Measurements from ENCODE around the gene GLT1D1.
"Not testable (repeated sequence)": the region's sequence is repeated elsewhere in the genome, so short reads cannot be mapped to it uniquely, and the experiment has no call there.

The GLT1D1 gene

GRCh38 chr12:128820723-128821432 lies 32.4 kb upstream of the GLT1D1 start:
- peak; percentile 22 for DNase-seq

- DNase-seq: peak; percentile 83
Observed at GRCh38 chr12:128823216-128823915, 29.9 kb upstream of the GLT1D1 start.

- DNase-seq: peak; percentile 99
Observed at GRCh38 chr12:128823916-128824839, 29.1 kb upstream of the GLT1D1 start, which contains the start of gene SLC15A4. Gene SLC15A4, minus strand, starts transcription at chr12:128823958. Its CDS starts 15 bp downstream, at chr12:128823943.

GRCh38 chr12:128825835-128826234 lies 27.4 kb upstream of the GLT1D1 start:
- DNase-seq: peak; percentile 49

GRCh38 chr12:128827724-128828123 lies 25.6 kb upstream of the GLT1D1 start:
- no peak for DNase-seq

- peak; percentile 25 for DNase-seq
Observed at GRCh38 chr12:128829861-128830504, 23.3 kb upstream of the GLT1D1 start.

- DNase-seq: no peak
Observed at GRCh38 chr12:128830505-128830893, 22.8 kb upstream of the GLT1D1 start.

GRCh38 chr12:128833418-128833817 lies 19.9 kb upstream of the GLT1D1 start:
- DNase-seq: no peak

GRCh38 chr12:128839885-128840284 lies 13.4 kb upstream of the GLT1D1 start:
- DNase-seq: peak; percentile 24

- DNase-seq: peak; percentile 7
Observed at GRCh38 chr12:128840862-128841468, 12.3 kb upstream of the GLT1D1 start.

- DNase-seq: no peak
Observed at GRCh38 chr12:128842579-128842978, 10.7 kb upstream of the GLT1D1 start.

GRCh38 chr12:128843538-128843937 lies 9.7 kb upstream of the GLT1D1 start:
- DNase-seq: no peak

GRCh38 chr12:128844031-128844635 lies 9.1 kb upstream of the GLT1D1 start:
- no peak for DNase-seq

GRCh38 chr12:128846671-128847070 lies 6.6 kb upstream of the GLT1D1 start:
- not testable (repeated sequence) for DNase-seq

GRCh38 chr12:128848371-128848770 lies 4.9 kb upstream of the GLT1D1 start:
- DNase-seq: no peak

- DNase-seq: not testable (repeated sequence)
Observed at GRCh38 chr12:128849806-128850205, 3.5 kb upstream of the GLT1D1 start.

GRCh38 chr12:128850400-128850799 lies 2.9 kb upstream of the GLT1D1 start:
- DNase-seq: no peak

- not testable (repeated sequence) for DNase-seq
Observed at GRCh38 chr12:128851429-128851828, 1.8 kb upstream of the GLT1D1 start.

- DNase-seq: no peak
Observed at GRCh38 chr12:128852026-128852698, 1.1 kb upstream of the GLT1D1 start.

GRCh38 chr12:128853600-128854197 lies 421 bp downstream of the GLT1D1 start:
- DNase-seq: peak; percentile 56
